ENCODE data around the gene GSE1.

Gene GSE1

DNA sequence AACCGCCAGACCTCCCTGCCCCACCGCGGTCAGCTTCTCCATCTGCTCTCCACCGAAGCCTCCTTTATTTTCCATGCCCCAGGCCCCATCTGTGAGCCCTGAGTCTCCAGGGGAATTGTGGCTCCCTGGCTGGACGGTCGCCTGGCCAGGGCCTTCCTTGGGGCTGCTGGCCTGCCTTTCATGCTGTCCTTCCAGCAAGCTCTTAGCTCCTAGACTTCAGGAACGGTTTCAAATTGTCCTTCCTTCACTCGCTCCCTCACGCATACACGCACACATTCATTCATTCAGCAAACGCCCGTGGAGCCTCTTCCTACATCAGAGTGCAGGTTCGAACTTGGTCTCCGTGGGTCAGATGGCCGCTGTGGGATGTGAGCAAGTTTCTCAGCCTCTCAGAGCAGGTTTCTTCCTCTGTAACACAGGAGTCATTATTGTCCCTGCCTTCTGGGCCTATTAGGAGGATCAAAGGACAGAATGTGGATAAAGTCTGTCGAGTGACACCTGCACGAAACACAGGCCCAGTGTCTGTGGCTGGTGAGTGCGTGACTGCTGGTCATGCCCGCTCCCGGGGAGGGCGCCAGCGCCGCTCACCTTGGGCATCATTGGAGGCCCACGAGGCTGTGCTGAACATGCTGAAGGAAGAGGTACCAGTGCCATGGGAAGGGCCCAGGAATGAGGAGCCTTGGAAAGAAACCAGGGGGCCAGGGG, 18.7 kb upstream of the GSE1 start:
- Histone ChIP-seq H3K27ac (no peak overlapping the region), H3K9me3 (no peaks in the 10 kb centered on the region), H3K4me3 (no peak overlapping the region), H3K4me1 (peaks cover 0 to 18% (median 0%) of the 10 kb centered on the region in 4 donors), H3K27me3 (no peaks in the 10 kb centered on the region), H3K36me3 (no peaks in the 10 kb centered on the region)
- no peak for TF ChIP-seq CTCF (IDR thresholded peaks at IDR 0.05)
- no peak for DNase-seq
- intact Hi-C loops (cut with DNase I; ENCODE audit: low total_unique reads): loop anchor here (1.0 kb wide), 1 partner anchor 38 kb away; no protein-coding TSS in a partner anchor

- Histone ChIP-seq H3K36me3 (no peaks in the 10 kb centered on the region), H3K4me1 (peaks cover 0 to 19% (median 0%) of the 10 kb centered on the region in 4 donors), H3K27ac (no peak overlapping the region), H3K4me3 (no peak overlapping the region), H3K9me3 (no peaks in the 10 kb centered on the region), H3K27me3 (no peaks in the 10 kb centered on the region)
- no peak for DNase-seq
- no peak for TF ChIP-seq CTCF (IDR thresholded peaks at IDR 0.05)
- intact Hi-C loops (cut with DNase I; ENCODE audit: low total_unique reads): loop anchor here (1.0 kb wide), 1 partner anchor 39 kb away; no protein-coding TSS in a partner anchor
These were observed 18.0 kb upstream of the GSE1 start for GRCh38 chr16:85594978-85595661.

- TF ChIP-seq CTCF (IDR thresholded peaks at IDR 0.05): no peak
- Histone ChIP-seq H3K27me3 (no peaks in the 10 kb centered on the region), H3K27ac (no peak overlapping the region), H3K4me1 (peaks cover 0 to 21% (median 0%) of the 10 kb centered on the region in 4 donors), H3K4me3 (no peak overlapping the region), H3K9me3 (no peaks in the 10 kb centered on the region), H3K36me3 (no peaks in the 10 kb centered on the region)
- DNase-seq: no peak
- intact Hi-C loops (cut with DNase I; ENCODE audit: low total_unique reads): no loop called here
These were observed 17.2 kb upstream of the GSE1 start for GRCh38 chr16:85595812-85596502.

GRCh38 chr16:85598141-85598540, 15.0 kb upstream of the GSE1 start:
- Histone ChIP-seq H3K4me3 (no peak overlapping the region), H3K27ac (no peak overlapping the region), H3K4me1 (peaks cover 0 to 18% (median 0%) of the 10 kb centered on the region in 4 donors), H3K36me3 (no peaks in the 10 kb centered on the region), H3K9me3 (no peaks in the 10 kb centered on the region), H3K27me3 (no peaks in the 10 kb centered on the region)
- DNase-seq: no peak
- intact Hi-C loops (cut with DNase I; ENCODE audit: low total_unique reads): no loop called here
- TF ChIP-seq CTCF (IDR thresholded peaks at IDR 0.05): no peak

- Histone ChIP-seq H3K4me3 (no peak overlapping the region), H3K36me3 (no peaks in the 10 kb centered on the region), H3K4me1 (peaks cover 0 to 5% (median 0%) of the 10 kb centered on the region in 4 donors), H3K27me3 (no peaks in the 10 kb centered on the region), H3K27ac (no peak overlapping the region), H3K9me3 (no peaks in the 10 kb centered on the region)
- no peak for TF ChIP-seq CTCF (IDR thresholded peaks at IDR 0.05)
- no peak for DNase-seq
- intact Hi-C loops (cut with DNase I; ENCODE audit: low total_unique reads): no loop called here
These were observed 13.0 kb upstream of the GSE1 start for GRCh38 chr16:85600078-85600477.
